Measurements from ENCODE around the gene MTSS2. TPM values are rescaled to one million over a fixed set of nuclear protein-coding genes. Genes with fewer than 3 reads are reported as not detected.
A peak's percentile ranks its signal among the peaks of the same experiment; 100 is the strongest.
"Not testable (repeated sequence)": the region's sequence is repeated elsewhere in the genome, so short reads cannot be mapped to it uniquely, and the experiment has no call there.

MTSS2 gene
- total RNA-seq, 4 donors from 2014 or later, result 42.6 to 160 (median 93.9) TPM

DNA sequence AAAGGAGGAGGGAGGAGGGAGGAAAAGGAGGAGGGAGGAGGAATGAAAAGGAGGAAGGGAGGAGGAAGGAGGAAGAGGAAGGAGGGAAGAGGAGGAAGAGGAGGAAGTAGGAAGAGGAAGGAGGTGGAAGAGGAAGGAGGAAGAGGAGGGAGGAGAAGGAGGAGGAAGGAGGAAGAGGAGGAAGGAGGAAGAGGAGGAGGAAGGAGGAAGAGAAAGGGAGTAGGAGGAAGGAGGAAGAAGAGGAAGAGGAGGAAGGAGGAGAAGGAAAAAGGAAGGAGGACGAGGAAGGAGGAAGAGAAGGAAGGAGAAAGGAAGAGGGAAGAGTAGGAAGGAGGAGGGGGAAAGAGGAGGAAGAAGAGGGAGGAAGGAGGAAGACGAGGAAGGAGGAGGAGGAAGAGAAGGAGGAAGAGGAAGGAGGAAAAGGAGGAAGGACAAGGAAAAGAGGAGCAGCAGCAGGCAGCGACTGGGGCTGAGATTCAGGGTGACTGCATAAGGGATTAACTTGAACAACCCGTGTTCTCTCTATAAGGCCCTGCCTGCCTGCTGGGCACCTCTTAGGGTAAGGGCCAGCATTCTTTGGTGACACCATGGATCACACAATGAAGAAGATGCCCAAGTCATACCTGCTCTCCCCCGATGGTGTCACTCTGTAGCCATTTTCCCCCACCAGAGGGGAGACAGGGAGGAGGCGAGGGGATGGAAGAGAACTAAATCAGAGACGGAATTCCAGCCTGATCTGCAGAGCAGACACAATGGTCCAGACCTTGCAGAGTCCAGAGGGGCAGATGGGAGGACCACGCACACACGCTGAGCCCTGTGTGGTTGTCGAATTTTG lies 40.9 kb downstream of the MTSS2 start:
- in situ Hi-C loops (cut with MboI; ENCODE audit: low sequenced_read_pairs in 4 of 4), result loop anchor here in 2 of 4 donors (5.0 to 25.0 kb wide), 2 partner anchors 113 to 283 kb away; no protein-coding TSS in a partner anchor
- intact Hi-C loops (cut with DNase I; ENCODE audit: low total_unique reads), result no loop called here
- no peaks in the 10 kb centered on the region for H3K27me3 ChIP-seq
- H3K4me1 ChIP-seq, result peaks cover 13 to 18% of the 10 kb centered on the region in 2 donors
- TF ChIP-seq, protein P1, sequence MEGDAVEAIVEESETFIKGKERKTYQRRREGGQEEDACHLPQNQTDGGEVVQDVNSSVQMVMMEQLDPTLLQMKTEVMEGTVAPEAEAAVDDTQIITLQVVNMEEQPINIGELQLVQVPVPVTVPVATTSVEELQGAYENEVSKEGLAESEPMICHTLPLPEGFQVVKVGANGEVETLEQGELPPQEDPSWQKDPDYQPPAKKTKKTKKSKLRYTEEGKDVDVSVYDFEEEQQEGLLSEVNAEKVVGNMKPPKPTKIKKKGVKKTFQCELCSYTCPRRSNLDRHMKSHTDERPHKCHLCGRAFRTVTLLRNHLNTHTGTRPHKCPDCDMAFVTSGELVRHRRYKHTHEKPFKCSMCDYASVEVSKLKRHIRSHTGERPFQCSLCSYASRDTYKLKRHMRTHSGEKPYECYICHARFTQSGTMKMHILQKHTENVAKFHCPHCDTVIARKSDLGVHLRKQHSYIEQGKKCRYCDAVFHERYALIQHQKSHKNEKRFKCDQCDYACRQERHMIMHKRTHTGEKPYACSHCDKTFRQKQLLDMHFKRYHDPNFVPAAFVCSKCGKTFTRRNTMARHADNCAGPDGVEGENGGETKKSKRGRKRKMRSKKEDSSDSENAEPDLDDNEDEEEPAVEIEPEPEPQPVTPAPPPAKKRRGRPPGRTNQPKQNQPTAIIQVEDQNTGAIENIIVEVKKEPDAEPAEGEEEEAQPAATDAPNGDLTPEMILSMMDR (IDR thresholded peaks at IDR 0.05 in 4 of 5, conservative IDR thresholded peaks at IDR 0.05 in 1 of 5), result no peak
- TF ChIP-seq POLR2A (IDR thresholded peaks at IDR 0.05), result no peak
- H3K9me3 ChIP-seq, result no peaks in the 10 kb centered on the region
- H3K27ac ChIP-seq, result peak overlapping the region in 2 of 4 donors; percentile 93 to 94
- no peak for DNase-seq
- no peak overlapping the region for H3K4me3 ChIP-seq
- no peak for ATAC-seq
- H3K36me3 ChIP-seq, result no peaks in the 10 kb centered on the region

DNA sequence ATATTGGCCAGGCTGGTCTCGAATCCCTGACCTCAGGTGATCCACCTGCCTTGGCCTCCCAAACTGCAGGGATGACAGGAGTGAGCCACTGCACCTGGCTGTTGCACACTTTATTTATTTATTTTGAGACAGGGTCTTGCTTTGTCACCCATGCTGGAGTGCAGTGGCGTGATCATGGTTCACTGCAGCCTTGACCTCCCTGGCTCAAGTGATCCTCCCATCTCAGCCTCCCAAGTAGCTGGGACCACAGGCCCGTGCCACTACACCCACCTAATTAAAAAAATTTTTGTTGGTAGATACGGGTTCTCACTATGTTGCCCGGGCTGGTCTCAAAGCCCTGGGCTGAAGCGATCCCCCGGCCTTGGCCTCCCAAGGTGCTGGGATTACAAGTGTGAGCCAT lies 42.6 kb downstream of the MTSS2 start:
- intact Hi-C loops (cut with DNase I; ENCODE audit: low total_unique reads); H3K36me3 ChIP-seq; H3K27me3 ChIP-seq; H3K9me3 ChIP-seq; H3K4me3 ChIP-seq; H3K27ac ChIP-seq; ATAC-seq; DNase-seq: not testable (repeated sequence)
- in situ Hi-C loops (cut with MboI; ENCODE audit: low sequenced_read_pairs in 4 of 4), result loop anchor here in 1 of 4 donors (25.0 kb wide), 1 partner anchor 281 kb away; no protein-coding TSS in a partner anchor
- H3K4me1 ChIP-seq, result peaks cover 13 to 18% of the 10 kb centered on the region in 2 donors

- H3K27ac ChIP-seq, result no peak overlapping the region
- no peaks in the 10 kb centered on the region for H3K9me3 ChIP-seq
- in situ Hi-C loops (cut with MboI; ENCODE audit: low sequenced_read_pairs in 4 of 4), result loop anchor here in 1 of 4 donors (25.0 kb wide), 1 partner anchor 280 kb away; no protein-coding TSS in a partner anchor
- H3K27me3 ChIP-seq, result no peaks in the 10 kb centered on the region
- H3K36me3 ChIP-seq, result no peaks in the 10 kb centered on the region
- DNase-seq (no peak), ATAC-seq (no peak)
- TF ChIP-seq, protein P1 (IDR thresholded peaks at IDR 0.05 in 4 of 5, conservative IDR thresholded peaks at IDR 0.05 in 1 of 5), result no peak
- no peak for TF ChIP-seq POLR2A (IDR thresholded peaks at IDR 0.05)
- no peak overlapping the region for H3K4me3 ChIP-seq
- intact Hi-C loops (cut with DNase I; ENCODE audit: low total_unique reads), result no loop called here
- H3K4me1 ChIP-seq, result peaks cover 13 to 18% of the 10 kb centered on the region in 2 donors
These were observed 43.2 kb downstream of the MTSS2 start for GRCh38 chr16:70642633-70643032.

- ATAC-seq, result peak; percentile 62 to 84
- DNase-seq, result no peak
- H3K4me1 ChIP-seq, result no peaks in the 10 kb centered on the region
- intact Hi-C loops (cut with DNase I; ENCODE audit: low total_unique reads) (no loop called here), in situ Hi-C loops (cut with MboI; ENCODE audit: low sequenced_read_pairs in 4 of 4) (loop anchor here in 1 of 4 donors (25.0 kb wide), 1 partner anchor 277 kb away; no protein-coding TSS in a partner anchor)
- TF ChIP-seq, protein P1 (IDR thresholded peaks at IDR 0.05 in 4 of 5, conservative IDR thresholded peaks at IDR 0.05 in 1 of 5), result no peak
- TF ChIP-seq POLR2A (IDR thresholded peaks at IDR 0.05), result no peak
- peak overlapping the region in 1 of 4 donors; percentile 15 for H3K27ac ChIP-seq
- H3K36me3 ChIP-seq, result no peaks in the 10 kb centered on the region
- H3K27me3 ChIP-seq, result no peaks in the 10 kb centered on the region
- no peaks in the 10 kb centered on the region for H3K9me3 ChIP-seq
- H3K4me3 ChIP-seq, result no peak overlapping the region
These were observed 46.8 kb downstream of the MTSS2 start for GRCh38 chr16:70638814-70639792.

Other genes starting within 250 kb of the MTSS2 start
- gene ST3GAL2, start 247.0 kb downstream of the MTSS2 start, total RNA-seq, result 10 to 100 TPM; 12.8 to 27.7 (median 22.1) TPM
- gene FCSK, start 231.5 kb downstream of the MTSS2 start, total RNA-seq, result 10 to 100 TPM in 2 of 4 donors, 1 to 10 TPM in 2; 8.0 to 13.5 (median 11.1) TPM
- 100 to 1,000 TPM in 1 of 4 donors, 10 to 100 TPM in 3; 71.8 to 113 (median 82.0) TPM for gene COG4, start 162.5 kb downstream of the MTSS2 start, total RNA-seq
- 100 to 1,000 TPM in 2 of 4 donors, 10 to 100 TPM in 2; 71.0 to 110 (median 97.2) TPM for gene SF3B3, start 162.2 kb downstream of the MTSS2 start, total RNA-seq
- gene IL34, start 39.5 kb downstream of the MTSS2 start, total RNA-seq, result 10 to 100 TPM in 3 of 4 donors, under 1 TPM in 1; 0.71 to 93.0 (median 22.1) TPM
- 10 to 100 TPM; 19.8 to 30.9 (median 27.0) TPM for gene VAC14, start 115.1 kb upstream of the MTSS2 start, total RNA-seq

Data from gastrocnemius medialis (tissue), 4 donors.